ENCODE data around the gene IMMP2L. TPM values are rescaled to one million over a fixed set of nuclear protein-coding genes. Genes with fewer than 3 reads are reported as not detected.

The IMMP2L gene
- total and polyA plus RNA-seq, 2 of the 13 experiments (the other 11 are each of a cell fraction or from before 2014, with no cell fraction given) = 7.8 to 16.9 TPM

DNA sequence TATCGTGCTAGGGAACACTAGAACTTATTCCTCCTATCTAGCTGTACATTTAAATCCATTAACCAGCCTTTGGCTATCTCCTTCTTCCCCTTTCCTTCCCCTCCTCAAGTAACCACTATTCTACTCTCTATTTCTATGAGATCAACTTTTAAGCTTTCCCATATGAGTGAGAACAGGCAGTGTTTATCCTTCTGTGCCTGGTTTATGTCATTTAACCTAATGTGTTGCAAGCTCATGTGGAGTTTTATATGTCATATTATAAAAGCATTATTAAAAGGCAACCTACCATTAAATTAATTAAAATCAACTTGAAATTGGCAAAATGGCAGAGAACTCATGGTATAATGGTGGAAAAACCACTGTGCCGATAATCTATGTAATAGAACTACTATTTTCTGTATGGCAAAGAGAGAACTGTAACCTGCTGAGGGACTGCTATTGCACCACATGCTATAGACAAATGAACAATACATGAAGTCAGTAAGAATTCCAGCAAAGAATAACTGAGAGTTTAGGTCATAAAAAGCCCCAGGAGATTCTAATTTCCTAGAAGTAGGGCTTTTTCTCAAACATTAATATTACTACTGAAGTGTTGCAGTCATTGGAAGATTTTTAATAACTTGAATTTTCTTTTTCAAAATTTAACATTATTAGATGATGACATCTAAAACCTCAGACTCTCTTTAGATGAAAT lies 389.6 kb downstream of the IMMP2L start (continued):
- TF ChIP-seq, protein P1, sequence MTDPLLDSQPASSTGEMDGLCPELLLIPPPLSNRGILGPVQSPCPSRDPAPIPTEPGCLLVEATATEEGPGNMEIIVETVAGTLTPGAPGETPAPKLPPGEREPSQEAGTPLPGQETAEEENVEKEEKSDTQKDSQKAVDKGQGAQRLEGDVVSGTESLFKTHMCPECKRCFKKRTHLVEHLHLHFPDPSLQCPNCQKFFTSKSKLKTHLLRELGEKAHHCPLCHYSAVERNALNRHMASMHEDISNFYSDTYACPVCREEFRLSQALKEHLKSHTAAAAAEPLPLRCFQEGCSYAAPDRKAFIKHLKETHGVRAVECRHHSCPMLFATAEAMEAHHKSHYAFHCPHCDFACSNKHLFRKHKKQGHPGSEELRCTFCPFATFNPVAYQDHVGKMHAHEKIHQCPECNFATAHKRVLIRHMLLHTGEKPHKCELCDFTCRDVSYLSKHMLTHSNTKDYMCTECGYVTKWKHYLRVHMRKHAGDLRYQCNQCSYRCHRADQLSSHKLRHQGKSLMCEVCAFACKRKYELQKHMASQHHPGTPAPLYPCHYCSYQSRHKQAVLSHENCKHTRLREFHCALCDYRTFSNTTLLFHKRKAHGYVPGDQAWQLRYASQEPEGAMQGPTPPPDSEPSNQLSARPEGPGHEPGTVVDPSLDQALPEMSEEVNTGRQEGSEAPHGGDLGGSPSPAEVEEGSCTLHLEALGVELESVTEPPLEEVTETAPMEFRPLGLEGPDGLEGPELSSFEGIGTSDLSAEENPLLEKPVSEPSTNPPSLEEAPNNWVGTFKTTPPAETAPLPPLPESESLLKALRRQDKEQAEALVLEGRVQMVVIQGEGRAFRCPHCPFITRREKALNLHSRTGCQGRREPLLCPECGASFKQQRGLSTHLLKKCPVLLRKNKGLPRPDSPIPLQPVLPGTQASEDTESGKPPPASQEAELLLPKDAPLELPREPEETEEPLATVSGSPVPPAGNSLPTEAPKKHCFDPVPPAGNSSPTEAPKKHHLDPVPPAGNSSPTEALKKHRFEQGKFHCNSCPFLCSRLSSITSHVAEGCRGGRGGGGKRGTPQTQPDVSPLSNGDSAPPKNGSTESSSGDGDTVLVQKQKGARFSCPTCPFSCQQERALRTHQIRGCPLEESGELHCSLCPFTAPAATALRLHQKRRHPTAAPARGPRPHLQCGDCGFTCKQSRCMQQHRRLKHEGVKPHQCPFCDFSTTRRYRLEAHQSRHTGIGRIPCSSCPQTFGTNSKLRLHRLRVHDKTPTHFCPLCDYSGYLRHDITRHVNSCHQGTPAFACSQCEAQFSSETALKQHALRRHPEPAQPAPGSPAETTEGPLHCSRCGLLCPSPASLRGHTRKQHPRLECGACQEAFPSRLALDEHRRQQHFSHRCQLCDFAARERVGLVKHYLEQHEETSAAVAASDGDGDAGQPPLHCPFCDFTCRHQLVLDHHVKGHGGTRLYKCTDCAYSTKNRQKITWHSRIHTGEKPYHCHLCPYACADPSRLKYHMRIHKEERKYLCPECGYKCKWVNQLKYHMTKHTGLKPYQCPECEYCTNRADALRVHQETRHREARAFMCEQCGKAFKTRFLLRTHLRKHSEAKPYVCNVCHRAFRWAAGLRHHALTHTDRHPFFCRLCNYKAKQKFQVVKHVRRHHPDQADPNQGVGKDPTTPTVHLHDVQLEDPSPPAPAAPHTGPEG (CRISPR knock-in tag; IDR thresholded peaks at IDR 0.05) = no peak
- no peak for TF ChIP-seq SMAD9 (CRISPR knock-in tag; IDR thresholded peaks at IDR 0.05)

GRCh38 chr7:111168182-111168581 lies 394.1 kb downstream of the IMMP2L start:
- no peak for DNase-seq (ENCODE audit: low spot score)
- 65% methylated on average over 2 of the region's 2 CpGs for WGBS (ENCODE audit: low lambda C conversion rate)
- no peak overlapping the region for H3K27ac ChIP-seq (ENCODE audit: extremely low read length, insufficient read depth, low read length)
- no peaks in the 10 kb centered on the region for H3K79me2 ChIP-seq (ENCODE audit: insufficient read depth, low read length)
- in situ Hi-C loops (cut with HindIII; ENCODE audit: extremely low pct_ligation_motif_present, low pct_unique_long_range_greater_than_20kb) (no loop called here), intact Hi-C loops (cut with micrococcal nuclease; ENCODE audit: unreplicated experiment) (no loop called here)
- H4K20me1 ChIP-seq (ENCODE audit: insufficient read depth, low read length) = no peaks in the 10 kb centered on the region
- peaks cover 3% of the 10 kb centered on the region for H3K4me1 ChIP-seq (ENCODE audit: insufficient read depth, low read length)
- H2AFZ ChIP-seq (ENCODE audit: low read length) = no peak overlapping the region
- H3K36me3 ChIP-seq (replicated peaks in 1 of 2; ENCODE audit: control insufficient read depth in 1 of 2, insufficient read depth in 2 of 2, low read length in 2 of 2) = no peaks in the 10 kb centered on the region
- TF ChIP-seq, protein P2, sequence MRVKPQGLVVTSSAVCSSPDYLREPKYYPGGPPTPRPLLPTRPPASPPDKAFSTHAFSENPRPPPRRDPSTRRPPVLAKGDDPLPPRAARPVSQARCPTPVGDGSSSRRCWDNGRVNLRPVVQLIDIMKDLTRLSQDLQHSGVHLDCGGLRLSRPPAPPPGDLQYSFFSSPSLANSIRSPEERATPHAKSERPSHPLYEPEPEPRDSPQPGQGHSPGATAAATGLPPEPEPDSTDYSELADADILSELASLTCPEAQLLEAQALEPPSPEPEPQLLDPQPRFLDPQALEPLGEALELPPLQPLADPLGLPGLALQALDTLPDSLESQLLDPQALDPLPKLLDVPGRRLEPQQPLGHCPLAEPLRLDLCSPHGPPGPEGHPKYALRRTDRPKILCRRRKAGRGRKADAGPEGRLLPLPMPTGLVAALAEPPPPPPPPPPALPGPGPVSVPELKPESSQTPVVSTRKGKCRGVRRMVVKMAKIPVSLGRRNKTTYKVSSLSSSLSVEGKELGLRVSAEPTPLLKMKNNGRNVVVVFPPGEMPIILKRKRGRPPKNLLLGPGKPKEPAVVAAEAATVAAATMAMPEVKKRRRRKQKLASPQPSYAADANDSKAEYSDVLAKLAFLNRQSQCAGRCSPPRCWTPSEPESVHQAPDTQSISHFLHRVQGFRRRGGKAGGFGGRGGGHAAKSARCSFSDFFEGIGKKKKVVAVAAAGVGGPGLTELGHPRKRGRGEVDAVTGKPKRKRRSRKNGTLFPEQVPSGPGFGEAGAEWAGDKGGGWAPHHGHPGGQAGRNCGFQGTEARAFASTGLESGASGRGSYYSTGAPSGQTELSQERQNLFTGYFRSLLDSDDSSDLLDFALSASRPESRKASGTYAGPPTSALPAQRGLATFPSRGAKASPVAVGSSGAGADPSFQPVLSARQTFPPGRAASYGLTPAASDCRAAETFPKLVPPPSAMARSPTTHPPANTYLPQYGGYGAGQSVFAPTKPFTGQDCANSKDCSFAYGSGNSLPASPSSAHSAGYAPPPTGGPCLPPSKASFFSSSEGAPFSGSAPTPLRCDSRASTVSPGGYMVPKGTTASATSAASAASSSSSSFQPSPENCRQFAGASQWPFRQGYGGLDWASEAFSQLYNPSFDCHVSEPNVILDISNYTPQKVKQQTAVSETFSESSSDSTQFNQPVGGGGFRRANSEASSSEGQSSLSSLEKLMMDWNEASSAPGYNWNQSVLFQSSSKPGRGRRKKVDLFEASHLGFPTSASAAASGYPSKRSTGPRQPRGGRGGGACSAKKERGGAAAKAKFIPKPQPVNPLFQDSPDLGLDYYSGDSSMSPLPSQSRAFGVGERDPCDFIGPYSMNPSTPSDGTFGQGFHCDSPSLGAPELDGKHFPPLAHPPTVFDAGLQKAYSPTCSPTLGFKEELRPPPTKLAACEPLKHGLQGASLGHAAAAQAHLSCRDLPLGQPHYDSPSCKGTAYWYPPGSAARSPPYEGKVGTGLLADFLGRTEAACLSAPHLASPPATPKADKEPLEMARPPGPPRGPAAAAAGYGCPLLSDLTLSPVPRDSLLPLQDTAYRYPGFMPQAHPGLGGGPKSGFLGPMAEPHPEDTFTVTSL (CRISPR knock-in tag; IDR thresholded peaks at IDR 0.05; ENCODE audit: borderline replicate concordance) = no peak
- H3K9me3 ChIP-seq (ENCODE audit: low read length) = no peaks in the 10 kb centered on the region
- no peak for FAIRE-seq
- no peak overlapping the region for H3K9ac ChIP-seq (ENCODE audit: insufficient read depth, low read depth, low read length)
- POLR2A ChIA-PET = no interaction called here
- no TSS peak for BruUV-seq (replicated peaks)
- no peak for ATAC-seq
- H3K4me2 ChIP-seq (ENCODE audit: low read depth, low read length) = no peak overlapping the region
- CTCF ChIA-PET (ENCODE audit: low intra/inter-chr PET ratio, low total read pairs) = no interaction called here
- H3K4me3 ChIP-seq (replicated peaks in 1 of 3; ENCODE audit: insufficient read depth in 1 of 3, low read depth in 2 of 3, low read length in 3 of 3) = no peak overlapping the region
- no peaks in the 10 kb centered on the region for H3K27me3 ChIP-seq (ENCODE audit: control insufficient read depth in 1 of 2, insufficient read depth in 2 of 2, low read length in 2 of 2)

All from HepG2 (cell line).